Mesendoderm (in vitro differentiated cells): ENCODE results near the gene DOP1A.

Experiments
- DNase-seq: peaks from one replicate; pipeline ENCODE4 v3.0.0; 2013
- H2AK5ac ChIP-seq: 2 replicates; pipeline ENCODE4 v1.6.1; 2013; ENCODE audit warnings: low read length, inconsistent platforms
- H2BK120ac ChIP-seq: 2 replicates; pipeline ENCODE4 v1.6.1; 2013; ENCODE audit warnings: low read depth, mild to moderate bottlenecking, low read length, moderate library complexity, mixed read lengths
- H2BK15ac ChIP-seq: replicated peaks from 2 replicates; pipeline ENCODE4 v1.6.1; 2013; ENCODE audit warnings: low read depth, mild to moderate bottlenecking, moderate library complexity
- H2BK5ac ChIP-seq: 2 replicates; pipeline ENCODE4 v1.6.1; 2013; ENCODE audit warnings: low read length, inconsistent platforms
- H3K18ac ChIP-seq: 2 replicates; pipeline ENCODE4 v1.6.1; 2013; ENCODE audit warnings: mild to moderate bottlenecking, low read length, mixed read lengths
- H3K23ac ChIP-seq: one replicate; pipeline ENCODE4 v1.6.1; 2013; ENCODE audit warnings: low read length
- H3K27ac ChIP-seq: 2 replicates; pipeline ENCODE4 v1.5.1; 2013; ENCODE audit warnings: low read depth, mild to moderate bottlenecking, inconsistent platforms, low read length, moderate library complexity
- H3K27me3 ChIP-seq: 2 replicates; pipeline ENCODE4 v1.6.1; 2013; ENCODE audit warnings: low read length, control low read depth, mild to moderate bottlenecking, inconsistent platforms; ENCODE audit not compliant: insufficient read depth, poor library complexity
- H3K36me3 ChIP-seq: 2 replicates; pipeline ENCODE4 v1.6.1; 2013; ENCODE audit warnings: low read length, inconsistent platforms; ENCODE audit not compliant: control insufficient read depth, insufficient read depth
- H3K4ac ChIP-seq: one replicate; pipeline ENCODE4 v1.6.1; 2013; ENCODE audit warnings: low read depth, mild to moderate bottlenecking, low read length, moderate library complexity
- H3K4me1 ChIP-seq: 2 replicates; pipeline ENCODE4 v1.6.1; 2013; ENCODE audit warnings: low read depth, low read length, inconsistent platforms; ENCODE audit not compliant: control insufficient read depth
- H3K4me2 ChIP-seq: 2 replicates; pipeline ENCODE4 v1.6.1; 2013; ENCODE audit warnings: low read length
- H3K4me3 ChIP-seq: 2 replicates; pipeline ENCODE4 v1.5.1; 2013; ENCODE audit warnings: mild to moderate bottlenecking, low read length
- H3K56ac ChIP-seq: one replicate; pipeline ENCODE4 v1.6.1; 2013; ENCODE audit warnings: low read length
- H3K79me1 ChIP-seq: 2 replicates; pipeline ENCODE4 v1.6.1; 2013; ENCODE audit warnings: low read length, inconsistent platforms
- H3K79me2 ChIP-seq: 2 replicates; pipeline ENCODE4 v1.6.1; 2013; ENCODE audit warnings: mild to moderate bottlenecking, low read length; ENCODE audit not compliant: control insufficient read depth, insufficient read depth
- H3K9ac ChIP-seq: 2 replicates; pipeline ENCODE4 v1.6.1; 2013; ENCODE audit warnings: low read length, inconsistent platforms
- H4K5ac ChIP-seq: one replicate; pipeline ENCODE4 v1.6.1; 2013; ENCODE audit warnings: low read length
- H4K8ac ChIP-seq: one replicate; pipeline ENCODE4 v1.6.1; 2013; ENCODE audit warnings: low read depth, mild to moderate bottlenecking, control low read depth, low read length, moderate library complexity
- WGBS: extraction: QIAGEN DNeasy Blood & Tissue Kit; methylation state at CpG from one replicate; pipeline ENCODE4 v1.1.7; 2013; ENCODE audit warnings: low lambda C conversion rate, missing lambda C conversion rate; ENCODE audit not compliant: insufficient coverage; ENCODE audit errors: extremely low coverage; 5-methylcytosine and 5-hydroxymethylcytosine counted together

DOP1A gene

GRCh38 chr6:83192456-83192855, 125.0 kb downstream of the DOP1A start:
- Histone ChIP-seq H3K18ac (peak overlapping the region; percentile 17), H4K8ac (no peak overlapping the region), H3K9ac (peak overlapping the region; percentile 98), H3K79me1 (peaks cover 10% of the 10 kb centered on the region), H3K79me2 (peaks cover 24% of the 10 kb centered on the region), H3K27ac (no peak overlapping the region), H3K4me2 (peak overlapping the region; percentile 77), H3K4me1 (peaks cover 4% of the 10 kb centered on the region), H2BK120ac (no peak overlapping the region), H3K27me3 (no peaks in the 10 kb centered on the region), H3K56ac (peak overlapping the region; percentile 99), H2BK5ac (no peak overlapping the region), H3K4me3 (peak overlapping the region; percentile 93), H4K5ac (no peak overlapping the region), H3K36me3 (peaks cover 2% of the 10 kb centered on the region), H2AK5ac (no peak overlapping the region), H2BK15ac (no peak overlapping the region), H3K4ac (no peak overlapping the region), H3K23ac (no peak overlapping the region)
- no peak for DNase-seq
- WGBS: no CpG with 5 or more reads among the region's 4 CpGs

GRCh38 chr6:83192871-83193746, 125.6 kb downstream of the DOP1A start, which contains the start of the genes PGM3 and RWDD2A:
Gene PGM3, minus strand, starts transcription at chr6:83193265. Its CDS starts 2,253 bp downstream, at chr6:83191012.
Gene RWDD2A, plus strand, starts transcription at chr6:83193357. Its CDS starts 1,095 bp downstream, at chr6:83194452.
- Histone ChIP-seq H2BK120ac (no peak within 1 kb of the TSS), H3K56ac (peak within 1 kb of the TSS; percentile 99), H3K27me3 (no peaks in the 10 kb centered on the region), H2BK15ac (no peak within 1 kb of the TSS), H2AK5ac (no peak within 1 kb of the TSS), H3K27ac (peak within 1 kb of the TSS; percentile 67), H3K36me3 (peaks cover 2% of the 10 kb centered on the region), H3K4me1 (peaks cover 4% of the 10 kb centered on the region), H3K79me1 (peaks cover 10% of the 10 kb centered on the region), H3K79me2 (peaks cover 24% of the 10 kb centered on the region), H3K9ac (peak within 1 kb of the TSS; percentile 98), H3K4me2 (peak within 1 kb of the TSS; percentile 77), H3K4me3 (peak within 1 kb of the TSS; percentile 93), H2BK5ac (peak within 1 kb of the TSS; percentile 70), H4K8ac (no peak within 1 kb of the TSS), H3K18ac (peak within 1 kb of the TSS; percentile 83), H4K5ac (no peak within 1 kb of the TSS), H3K4ac (peak within 1 kb of the TSS; percentile 84), H3K23ac (peak within 1 kb of the TSS; percentile 60)
- no CpG with 5 or more reads among the region's 88 CpGs for WGBS
- DNase-seq: peak; percentile 94

GRCh38 chr6:83193747-83194566, 126.5 kb downstream of the DOP1A start:
- H2BK5ac ChIP-seq: no peak overlapping the region
- peak; percentile 77 for DNase-seq
- peak overlapping the region; percentile 73 for H3K4me3 ChIP-seq
- H3K56ac ChIP-seq: peak overlapping the region; percentile 85
- no peak overlapping the region for H2AK5ac ChIP-seq
- peaks cover 2% of the 10 kb centered on the region for H3K36me3 ChIP-seq
- peaks cover 24% of the 10 kb centered on the region for H3K79me2 ChIP-seq
- WGBS: no CpG with 5 or more reads among the region's 44 CpGs
- no peak overlapping the region for H4K8ac ChIP-seq
- H3K79me1 ChIP-seq: peaks cover 10% of the 10 kb centered on the region
- peak overlapping the region; percentile 60 for H3K23ac ChIP-seq
- peaks cover 4% of the 10 kb centered on the region for H3K4me1 ChIP-seq
- no peak overlapping the region for H3K4ac ChIP-seq
- peak overlapping the region; percentile 74 for H3K4me2 ChIP-seq
- no peaks in the 10 kb centered on the region for H3K27me3 ChIP-seq
- peak overlapping the region; percentile 67 for H3K27ac ChIP-seq
- no peak overlapping the region for H2BK15ac ChIP-seq
- H3K18ac ChIP-seq: peak overlapping the region; percentile 83
- peak overlapping the region; percentile 83 for H3K9ac ChIP-seq
- H2BK120ac ChIP-seq: no peak overlapping the region
- no peak overlapping the region for H4K5ac ChIP-seq

GRCh38 chr6:83198486-83199172, 131.2 kb downstream of the DOP1A start:
- no peak overlapping the region for H3K27ac ChIP-seq
- DNase-seq: no peak
- H3K27me3 ChIP-seq: no peaks in the 10 kb centered on the region
- H2AK5ac ChIP-seq: no peak overlapping the region
- no peak overlapping the region for H2BK5ac ChIP-seq
- H4K8ac ChIP-seq: no peak overlapping the region
- H4K5ac ChIP-seq: no peak overlapping the region
- H3K4ac ChIP-seq: no peak overlapping the region
- no peak overlapping the region for H3K23ac ChIP-seq
- no peak overlapping the region for H3K4me3 ChIP-seq
- no CpG with 5 or more reads among the region's 4 CpGs for WGBS
- H3K9ac ChIP-seq: no peak overlapping the region
- no peaks in the 10 kb centered on the region for H3K79me1 ChIP-seq
- H3K36me3 ChIP-seq: no peaks in the 10 kb centered on the region
- H3K79me2 ChIP-seq: no peaks in the 10 kb centered on the region
- no peak overlapping the region for H3K56ac ChIP-seq
- H3K18ac ChIP-seq: no peak overlapping the region
- H2BK15ac ChIP-seq: no peak overlapping the region
- no peaks in the 10 kb centered on the region for H3K4me1 ChIP-seq
- H2BK120ac ChIP-seq: no peak overlapping the region
- no peak overlapping the region for H3K4me2 ChIP-seq

GRCh38 chr6:83199173-83199862, 131.8 kb downstream of the DOP1A start:
- no peaks in the 10 kb centered on the region for H3K4me1 ChIP-seq
- H3K79me1 ChIP-seq: no peaks in the 10 kb centered on the region
- no peak overlapping the region for H2BK15ac ChIP-seq
- no CpG with 5 or more reads among the region's 5 CpGs for WGBS
- H4K5ac ChIP-seq: no peak overlapping the region
- no peak overlapping the region for H2BK5ac ChIP-seq
- H4K8ac ChIP-seq: no peak overlapping the region
- H2AK5ac ChIP-seq: no peak overlapping the region
- no peak overlapping the region for H3K4me2 ChIP-seq
- no peak for DNase-seq
- no peak overlapping the region for H3K56ac ChIP-seq
- no peak overlapping the region for H2BK120ac ChIP-seq
- no peaks in the 10 kb centered on the region for H3K27me3 ChIP-seq
- H3K4me3 ChIP-seq: no peak overlapping the region
- no peak overlapping the region for H3K23ac ChIP-seq
- no peaks in the 10 kb centered on the region for H3K79me2 ChIP-seq
- H3K27ac ChIP-seq: no peak overlapping the region
- no peak overlapping the region for H3K18ac ChIP-seq
- H3K36me3 ChIP-seq: no peaks in the 10 kb centered on the region
- H3K4ac ChIP-seq: no peak overlapping the region
- H3K9ac ChIP-seq: no peak overlapping the region
